Ishikawa (cell line): Measurements from ENCODE around the gene NEDD4L.

ENCODE experiments used
- CEBPB ChIP-seq: IDR thresholded peaks from 2 replicates; pipeline ENCODE4 v1.6.1; 2012
- CREB1 ChIP-seq: IDR thresholded peaks from 2 replicates; pipeline ENCODE4 v1.6.1; 2012; ENCODE audit warnings: low read depth
- EGR1 ChIP-seq: IDR thresholded peaks from 2 replicates; pipeline ENCODE4 v1.6.1; 2012
- EP300 ChIP-seq: IDR thresholded peaks from 2 replicates; pipeline ENCODE4 v1.6.1; 2012; ENCODE audit warnings: borderline replicate concordance
- FOXM1 ChIP-seq: IDR thresholded peaks from 2 replicates; pipeline ENCODE4 v1.6.1; 2012; ENCODE audit warnings: low read depth, borderline replicate concordance
- NFIC ChIP-seq: IDR thresholded peaks from 2 replicates; pipeline ENCODE4 v1.6.1; 2012
- RAD21 ChIP-seq: IDR thresholded peaks from 2 replicates; pipeline ENCODE4 v1.6.1; 2012; ENCODE audit warnings: low read depth
- TAF1 ChIP-seq: IDR thresholded peaks from 2 replicates; pipeline ENCODE4 v1.6.1; 2012; ENCODE audit warnings: low read depth, mild to moderate bottlenecking
- TCF12 ChIP-seq: IDR thresholded peaks from 2 replicates; pipeline ENCODE4 v1.6.1; 2012; ENCODE audit warnings: low read depth
- TEAD4 ChIP-seq: IDR thresholded peaks from 2 replicates; pipeline ENCODE4 v1.6.1; 2012
- YY1 ChIP-seq: IDR thresholded peaks from 2 replicates; pipeline ENCODE4 v1.6.1; 2012; ENCODE audit warnings: low read depth
- ZBTB7A ChIP-seq: IDR thresholded peaks from 2 replicates; pipeline ENCODE4 v1.6.1; 2012; ENCODE audit warnings: low read depth
- TF ChIP-seq, protein P1 (sequence below): IDR thresholded peaks from 2 replicates; pipeline ENCODE4 v1.6.1; 2012
- TF ChIP-seq, protein P2 (sequence below): IDR thresholded peaks from 2 replicates; pipeline ENCODE4 v1.6.1; 2012; ENCODE audit warnings: low read depth, mild to moderate bottlenecking
- TF ChIP-seq, protein P3 (sequence below): IDR thresholded peaks from 2 replicates; pipeline ENCODE4 v1.6.1; 2012

Gene NEDD4L

DNA sequence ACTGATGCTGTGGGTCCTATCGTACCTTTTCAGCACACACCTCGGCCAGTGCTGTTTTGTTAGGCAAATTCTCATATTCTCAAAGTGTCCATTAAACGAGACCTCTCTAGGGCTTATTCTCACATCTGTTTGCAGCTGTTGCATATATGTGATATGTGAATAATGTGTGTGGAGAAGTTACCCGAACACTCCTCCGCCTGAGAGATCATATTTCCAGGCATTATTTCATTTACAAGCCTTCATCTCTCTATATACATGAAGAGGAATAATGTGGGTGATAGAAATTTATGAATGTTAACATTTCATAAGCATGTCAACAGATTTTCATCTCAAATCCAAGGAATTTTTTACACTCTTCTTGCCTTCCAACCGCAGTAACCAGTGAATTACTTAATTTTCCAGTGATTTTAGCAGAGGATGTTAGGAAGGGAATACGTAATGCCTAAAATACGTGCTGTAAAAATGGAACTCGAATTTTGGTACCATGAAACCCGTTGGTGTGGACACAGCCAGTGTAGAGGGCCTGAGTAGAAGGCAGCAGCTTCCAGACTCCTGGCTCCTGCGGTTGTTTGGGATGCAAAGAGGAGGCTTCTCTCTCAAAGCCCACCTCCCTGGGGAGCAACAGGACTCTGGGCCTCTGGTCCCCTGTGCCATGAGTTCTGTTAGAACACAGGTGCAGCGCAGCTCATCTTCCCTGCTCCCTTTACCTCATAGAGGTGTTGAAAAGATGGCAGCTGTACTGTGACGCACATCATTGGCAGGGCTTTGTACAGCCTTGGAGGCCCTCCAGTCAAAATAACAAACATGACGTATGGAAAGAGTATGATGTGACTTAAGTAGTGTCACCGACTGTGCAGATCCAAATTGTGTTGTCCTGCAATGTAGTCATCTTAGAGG, 280.1 kb downstream of the NEDD4L start:
- TF ChIP-seq, protein P1, sequence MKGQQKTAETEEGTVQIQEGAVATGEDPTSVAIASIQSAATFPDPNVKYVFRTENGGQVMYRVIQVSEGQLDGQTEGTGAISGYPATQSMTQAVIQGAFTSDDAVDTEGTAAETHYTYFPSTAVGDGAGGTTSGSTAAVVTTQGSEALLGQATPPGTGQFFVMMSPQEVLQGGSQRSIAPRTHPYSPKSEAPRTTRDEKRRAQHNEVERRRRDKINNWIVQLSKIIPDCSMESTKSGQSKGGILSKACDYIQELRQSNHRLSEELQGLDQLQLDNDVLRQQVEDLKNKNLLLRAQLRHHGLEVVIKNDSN, result no peak
- TF ChIP-seq NFIC (no peak), ZBTB7A (no peak), RAD21 (no peak), EP300 (no peak), TAF1 (no peak)
- TF ChIP-seq, protein P2, sequence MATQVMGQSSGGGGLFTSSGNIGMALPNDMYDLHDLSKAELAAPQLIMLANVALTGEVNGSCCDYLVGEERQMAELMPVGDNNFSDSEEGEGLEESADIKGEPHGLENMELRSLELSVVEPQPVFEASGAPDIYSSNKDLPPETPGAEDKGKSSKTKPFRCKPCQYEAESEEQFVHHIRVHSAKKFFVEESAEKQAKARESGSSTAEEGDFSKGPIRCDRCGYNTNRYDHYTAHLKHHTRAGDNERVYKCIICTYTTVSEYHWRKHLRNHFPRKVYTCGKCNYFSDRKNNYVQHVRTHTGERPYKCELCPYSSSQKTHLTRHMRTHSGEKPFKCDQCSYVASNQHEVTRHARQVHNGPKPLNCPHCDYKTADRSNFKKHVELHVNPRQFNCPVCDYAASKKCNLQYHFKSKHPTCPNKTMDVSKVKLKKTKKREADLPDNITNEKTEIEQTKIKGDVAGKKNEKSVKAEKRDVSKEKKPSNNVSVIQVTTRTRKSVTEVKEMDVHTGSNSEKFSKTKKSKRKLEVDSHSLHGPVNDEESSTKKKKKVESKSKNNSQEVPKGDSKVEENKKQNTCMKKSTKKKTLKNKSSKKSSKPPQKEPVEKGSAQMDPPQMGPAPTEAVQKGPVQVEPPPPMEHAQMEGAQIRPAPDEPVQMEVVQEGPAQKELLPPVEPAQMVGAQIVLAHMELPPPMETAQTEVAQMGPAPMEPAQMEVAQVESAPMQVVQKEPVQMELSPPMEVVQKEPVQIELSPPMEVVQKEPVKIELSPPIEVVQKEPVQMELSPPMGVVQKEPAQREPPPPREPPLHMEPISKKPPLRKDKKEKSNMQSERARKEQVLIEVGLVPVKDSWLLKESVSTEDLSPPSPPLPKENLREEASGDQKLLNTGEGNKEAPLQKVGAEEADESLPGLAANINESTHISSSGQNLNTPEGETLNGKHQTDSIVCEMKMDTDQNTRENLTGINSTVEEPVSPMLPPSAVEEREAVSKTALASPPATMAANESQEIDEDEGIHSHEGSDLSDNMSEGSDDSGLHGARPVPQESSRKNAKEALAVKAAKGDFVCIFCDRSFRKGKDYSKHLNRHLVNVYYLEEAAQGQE, result no peak

DNA sequence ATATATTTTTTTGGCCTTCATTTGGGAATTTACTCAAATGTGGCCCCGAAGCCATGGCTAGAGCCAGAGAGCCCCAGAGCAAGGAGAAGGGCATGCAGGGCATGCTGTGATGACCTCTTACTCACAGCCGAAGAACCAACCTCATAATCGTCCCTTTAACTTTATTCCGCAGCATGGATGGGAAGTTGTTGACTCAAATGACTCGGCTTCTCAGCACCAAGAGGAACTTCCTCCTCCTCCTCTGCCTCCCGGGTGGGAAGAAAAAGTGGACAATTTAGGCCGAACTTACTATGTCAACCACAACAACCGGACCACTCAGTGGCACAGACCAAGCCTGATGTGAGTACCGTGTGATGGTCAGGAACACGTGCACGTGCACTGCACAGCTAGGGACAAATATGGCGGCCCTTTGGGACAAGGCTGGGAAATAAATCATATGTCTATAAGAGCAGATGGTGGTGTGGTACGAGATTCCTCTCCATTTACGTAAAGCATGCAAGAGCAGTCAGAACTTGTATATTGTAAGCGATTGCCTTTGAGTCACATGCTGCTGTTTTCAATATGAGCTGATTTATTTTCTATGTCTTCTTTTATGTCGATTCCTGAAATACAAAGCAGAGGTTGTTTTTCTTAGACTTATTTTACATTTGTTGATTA, 280.9 kb downstream of the NEDD4L start:
- TF ChIP-seq, protein P2, result no peak
- TF ChIP-seq FOXM1 (no peak), NFIC (no peak), ZBTB7A (no peak), EGR1 (no peak), YY1 (no peak), RAD21 (no peak), TEAD4 (no peak), TAF1 (no peak), CREB1 (no peak), TCF12 (no peak), CEBPB (no peak), EP300 (no peak)
- TF ChIP-seq, protein P1, result no peak
- TF ChIP-seq, protein P3, sequence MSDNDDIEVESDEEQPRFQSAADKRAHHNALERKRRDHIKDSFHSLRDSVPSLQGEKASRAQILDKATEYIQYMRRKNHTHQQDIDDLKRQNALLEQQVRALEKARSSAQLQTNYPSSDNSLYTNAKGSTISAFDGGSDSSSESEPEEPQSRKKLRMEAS, result no peak

DNA sequence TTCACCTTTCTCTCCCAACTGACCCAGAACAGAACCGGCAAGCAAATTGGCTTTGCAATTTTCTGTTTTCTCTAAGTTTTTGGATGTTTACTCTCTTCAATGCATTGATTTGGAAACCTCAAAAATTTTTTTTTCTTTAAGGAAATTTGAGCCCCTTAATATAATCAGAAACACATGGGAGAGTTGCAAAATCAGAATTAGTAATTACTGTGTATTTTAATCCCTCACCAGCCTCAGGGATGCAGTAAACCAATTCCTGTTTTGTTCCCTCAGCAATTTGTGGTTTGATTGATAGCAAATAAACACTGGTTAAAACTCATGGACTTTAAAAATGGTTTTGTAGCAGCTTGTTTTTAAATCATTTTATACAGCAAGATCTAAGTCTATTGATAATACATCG, 281.5 kb downstream of the NEDD4L start:
- no peak for TF ChIP-seq TAF1
- TF ChIP-seq RAD21, result no peak
- TF ChIP-seq EP300, result no peak
- no peak for TF ChIP-seq TEAD4

DNA sequence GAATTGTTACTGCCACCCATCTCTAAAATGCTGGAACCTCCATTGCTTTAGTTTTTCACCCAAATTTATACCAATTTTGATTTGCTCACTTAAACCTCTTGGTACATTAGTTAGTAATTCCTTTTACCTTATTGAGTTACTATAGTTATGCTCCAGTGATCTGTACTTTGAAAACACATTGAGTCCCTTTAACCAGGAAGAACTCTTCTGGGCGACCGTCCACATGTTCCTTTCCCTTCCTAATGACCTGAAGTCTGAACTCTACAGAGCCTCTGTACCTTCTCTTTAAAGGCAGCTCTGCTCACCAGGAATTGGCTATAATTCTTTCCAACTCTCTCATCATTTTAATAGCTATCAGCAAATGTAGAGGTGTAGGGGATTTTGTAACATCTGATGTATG, 290.0 kb downstream of the NEDD4L start:
- TF ChIP-seq CREB1 (no peak), EP300 (no peak), TEAD4 (no peak), EGR1 (no peak), NFIC (no peak), RAD21 (no peak), CEBPB (no peak), TAF1 (no peak), FOXM1 (no peak), YY1 (no peak), TCF12 (no peak), ZBTB7A (no peak)
- TF ChIP-seq, protein P2, result no peak
- TF ChIP-seq, protein P3, result no peak
- TF ChIP-seq, protein P1, result no peak
